Spleen (tissue), 7 donors: ENCODE measurements around the gene UGP2.

Experiments
- POLR2A ChIP-seq, 3 donors: fragments of 450-650 bp; IDR thresholded peaks; one replicate each; pipeline ENCODE4 v1.5.1; 2017; ENCODE audit warnings: antibody characterized with exemption in 3 of 3, mild to moderate bottlenecking in 1 of 3
- TF ChIP-seq, protein P1 (sequence below), 11 experiments: fragments of 200-600 bp in 7 of 11; fragments of 450-650 bp in 4 of 11; sonication (generic) in 4 of 11; IDR thresholded peaks in 8 of 11; conservative IDR thresholded peaks in 3 of 11; 1 replicate in 7 of 11; 2 replicates in 4 of 11; pipeline versions ENCODE4 v1.4.0 to v1.8.0; 2016 to 2021; ENCODE audit warnings: antibody characterized with exemption in 11 of 11, inconsistent platforms in 4 of 11, mild to moderate bottlenecking in 1 of 11
- donor health status: DM: no; HTN: no; CAD: no; lungs with moderate emphysema.
- donor health status: DM: no; HTN: no; CAD: no.
- donor health status: DM: no; HTN: no; CAD: no.

DNA sequence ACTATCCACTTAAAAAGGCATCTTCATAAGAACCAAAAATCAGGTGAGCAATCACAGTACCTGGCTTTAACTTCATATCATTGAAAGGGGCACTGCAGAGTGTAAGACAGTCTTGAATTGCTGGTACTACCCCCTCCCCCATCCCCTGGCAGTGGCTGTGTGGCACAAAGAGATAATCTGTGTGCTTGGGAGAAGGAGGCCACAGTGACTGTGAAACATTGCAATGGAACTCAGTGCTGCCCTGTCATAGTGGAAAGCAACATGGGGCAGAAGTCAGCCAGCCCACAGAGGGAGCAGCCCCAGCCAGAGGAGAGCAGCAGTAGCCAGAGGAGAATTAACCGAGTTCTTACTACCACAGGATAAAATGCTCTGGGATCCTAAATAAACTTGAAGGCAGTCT lies 45.3 kb upstream of the UGP2 start:
- no peak for TF ChIP-seq POLR2A (IDR thresholded peaks at IDR 0.05)
- TF ChIP-seq, protein P1, sequence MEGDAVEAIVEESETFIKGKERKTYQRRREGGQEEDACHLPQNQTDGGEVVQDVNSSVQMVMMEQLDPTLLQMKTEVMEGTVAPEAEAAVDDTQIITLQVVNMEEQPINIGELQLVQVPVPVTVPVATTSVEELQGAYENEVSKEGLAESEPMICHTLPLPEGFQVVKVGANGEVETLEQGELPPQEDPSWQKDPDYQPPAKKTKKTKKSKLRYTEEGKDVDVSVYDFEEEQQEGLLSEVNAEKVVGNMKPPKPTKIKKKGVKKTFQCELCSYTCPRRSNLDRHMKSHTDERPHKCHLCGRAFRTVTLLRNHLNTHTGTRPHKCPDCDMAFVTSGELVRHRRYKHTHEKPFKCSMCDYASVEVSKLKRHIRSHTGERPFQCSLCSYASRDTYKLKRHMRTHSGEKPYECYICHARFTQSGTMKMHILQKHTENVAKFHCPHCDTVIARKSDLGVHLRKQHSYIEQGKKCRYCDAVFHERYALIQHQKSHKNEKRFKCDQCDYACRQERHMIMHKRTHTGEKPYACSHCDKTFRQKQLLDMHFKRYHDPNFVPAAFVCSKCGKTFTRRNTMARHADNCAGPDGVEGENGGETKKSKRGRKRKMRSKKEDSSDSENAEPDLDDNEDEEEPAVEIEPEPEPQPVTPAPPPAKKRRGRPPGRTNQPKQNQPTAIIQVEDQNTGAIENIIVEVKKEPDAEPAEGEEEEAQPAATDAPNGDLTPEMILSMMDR (IDR thresholded peaks at IDR 0.05 in 8 of 11, conservative IDR thresholded peaks at IDR 0.05 in 3 of 11), result no peak
